RWPE2 (cell line): ENCODE data around the gene DCK.
"Not testable (repeated sequence)": the region's sequence is repeated elsewhere in the genome, so short reads cannot be mapped to it uniquely, and the experiment has no call there.

Source experiments
- ATAC-seq: fragments of 200-7000 bp; cut with Tn5 transposase; 3 replicates; pipeline ENCODE4 v1.9.1; 2021; ENCODE audit warnings: low read depth
- DNase-seq: peaks from one replicate; pipeline ENCODE4 v3.0.0-alpha.2; 2020; ENCODE audit warnings: low spot score
- H3K27ac ChIP-seq: fragments of 450-650 bp; 2 replicates; pipeline ENCODE4 v1.5.1; 2017; ENCODE audit warnings: mild to moderate bottlenecking; ENCODE audit not compliant: poor library complexity, severe bottlenecking
- H3K27me3 ChIP-seq: fragments of 250-450 bp; sonication (Bioruptor Pico); 2 replicates; pipeline ENCODE4 v1.5.1; 2021; ENCODE audit warnings: mild to moderate bottlenecking, moderate library complexity; ENCODE audit not compliant: insufficient read depth, poor library complexity, severe bottlenecking
- H3K36me3 ChIP-seq: fragments of 250-450 bp; sonication (Bioruptor Pico); 2 replicates; pipeline ENCODE4 v1.5.1; 2020; ENCODE audit warnings: low read depth, mild to moderate bottlenecking, moderate library complexity
- H3K4me1 ChIP-seq: fragments of 250-450 bp; sonication (Bioruptor Pico); 2 replicates; pipeline ENCODE4 v1.5.1; 2021; ENCODE audit warnings: mild to moderate bottlenecking, moderate library complexity; ENCODE audit not compliant: insufficient read depth, poor library complexity, severe bottlenecking
- H3K4me3 ChIP-seq: fragments of 250-450 bp; sonication (Bioruptor Pico); 2 replicates; pipeline ENCODE4 v1.5.1; 2021; ENCODE audit warnings: mild to moderate bottlenecking, moderate library complexity; ENCODE audit not compliant: severe bottlenecking
- H3K9me3 ChIP-seq: fragments of 250-450 bp; sonication (Bioruptor Pico); 2 replicates; pipeline ENCODE4 v1.5.1; 2021; ENCODE audit warnings: mild to moderate bottlenecking, moderate library complexity; ENCODE audit not compliant: severe bottlenecking
- CTCF ChIP-seq: fragments of 450-650 bp; IDR thresholded peaks from one replicate; pipeline ENCODE4 v1.5.1; 2017; ENCODE audit warnings: mild to moderate bottlenecking, moderate library complexity; ENCODE audit not compliant: poor library complexity, severe bottlenecking

DCK gene

GRCh38 chr4:71027611-71028010, 34.2 kb downstream of the DCK start:
- Histone ChIP-seq H3K36me3 (peaks cover 58% of the 10 kb centered on the region), H3K9me3 (no peaks in the 10 kb centered on the region), H3K27ac (no peak overlapping the region), H3K27me3 (no peaks in the 10 kb centered on the region), H3K4me1 (peaks cover 11% of the 10 kb centered on the region), H3K4me3 (no peak overlapping the region)
- TF ChIP-seq CTCF = no peak
- DNase-seq (no peak), ATAC-seq (no peak)

- ATAC-seq (no peak), DNase-seq (no peak)
- Histone ChIP-seq H3K27me3 (no peaks in the 10 kb centered on the region), H3K27ac (no peak overlapping the region), H3K9me3 (no peaks in the 10 kb centered on the region), H3K4me1 (peaks cover 11% of the 10 kb centered on the region), H3K36me3 (peaks cover 45% of the 10 kb centered on the region), H3K4me3 (no peak overlapping the region)
- TF ChIP-seq CTCF = no peak
Measured at GRCh38 chr4:71029504-71029903, 36.1 kb downstream of the DCK start.

- DNase-seq, H3K9me3 ChIP-seq, ATAC-seq, H3K27me3 ChIP-seq, H3K4me3 ChIP-seq, H3K4me1 ChIP-seq, H3K27ac ChIP-seq: not testable (repeated sequence)
- peaks cover 37% of the 10 kb centered on the region for H3K36me3 ChIP-seq
Measured at GRCh38 chr4:71032106-71032505, 38.7 kb downstream of the DCK start.

GRCh38 chr4:71045256-71045655, 51.8 kb downstream of the DCK start:
- Histone ChIP-seq H3K27me3 (no peaks in the 10 kb centered on the region), H3K27ac (no peak overlapping the region), H3K9me3 (no peaks in the 10 kb centered on the region), H3K4me3 (no peak overlapping the region), H3K4me1 (no peaks in the 10 kb centered on the region), H3K36me3 (no peaks in the 10 kb centered on the region)
- ATAC-seq (no peak), DNase-seq (no peak)
- TF ChIP-seq CTCF = no peak

- ATAC-seq (no peak), DNase-seq (no peak)
- H3K9me3 ChIP-seq = no peaks in the 10 kb centered on the region
- H3K27ac ChIP-seq = no peak overlapping the region
- H3K36me3 ChIP-seq = no peaks in the 10 kb centered on the region
- no peak for TF ChIP-seq CTCF
- no peak overlapping the region for H3K4me3 ChIP-seq
- H3K27me3 ChIP-seq = no peaks in the 10 kb centered on the region
- H3K4me1 ChIP-seq = no peaks in the 10 kb centered on the region
Measured at GRCh38 chr4:71049395-71049794, 55.9 kb downstream of the DCK start.
